Activated CD4-positive, alpha-beta T cell treated with anti-CD3 and anti-CD28 coated beads, Interleukin-2, Interleukin-6, amounts not matched to agents 100 ng/mL and 50 ng/mL, durations not matched to agents 16 hours and 8 hours (primary cell): Measurements from ENCODE around the gene WAC.
"Not testable (repeated sequence)": the region's sequence is repeated elsewhere in the genome, so short reads cannot be mapped to it uniquely, and the experiment has no call there.

ENCODE experiments used
- DNase-seq: peaks from one replicate; pipeline ENCODE4 v3.0.0-alpha.2; 2020

Gene WAC

GRCh38 chr10:28532337-28533185 lies at the start of gene WAC:
WAC (plus strand) TSS chr10:28533118; CDS start chr10:28533580, 462 bp downstream.
- peak; percentile 97 for DNase-seq

- DNase-seq, result no peak
Measured at GRCh38 chr10:28489206-28489605, 43.7 kb upstream of the WAC start.

- not testable (repeated sequence) for DNase-seq
Measured at GRCh38 chr10:28490256-28490865, 42.6 kb upstream of the WAC start.

- no peak for DNase-seq
Measured at GRCh38 chr10:28492116-28492920, 40.6 kb upstream of the WAC start.

- DNase-seq, result no peak
Measured at GRCh38 chr10:28494420-28494819, 38.5 kb upstream of the WAC start.

GRCh38 chr10:28495084-28495483 lies 37.8 kb upstream of the WAC start:
- no peak for DNase-seq

- DNase-seq, result no peak
Measured at GRCh38 chr10:28496017-28496416, 36.9 kb upstream of the WAC start.

GRCh38 chr10:28496481-28496961 lies 36.4 kb upstream of the WAC start:
- no peak for DNase-seq

GRCh38 chr10:28497313-28498126 lies 35.4 kb upstream of the WAC start:
- no peak for DNase-seq

GRCh38 chr10:28500203-28500602 lies 32.7 kb upstream of the WAC start:
- DNase-seq, result not testable (repeated sequence)

GRCh38 chr10:28503114-28503513 lies 29.8 kb upstream of the WAC start:
- DNase-seq, result no peak

- no peak for DNase-seq
Measured at GRCh38 chr10:28505359-28505959, 27.5 kb upstream of the WAC start.

GRCh38 chr10:28508304-28508925 lies 24.5 kb upstream of the WAC start:
- DNase-seq, result no peak

- no peak for DNase-seq
Measured at GRCh38 chr10:28509286-28509685, 23.6 kb upstream of the WAC start.

- no peak for DNase-seq
Measured at GRCh38 chr10:28514648-28515047, 18.3 kb upstream of the WAC start.

- DNase-seq, result no peak
Measured at GRCh38 chr10:28520346-28520745, 12.6 kb upstream of the WAC start.

GRCh38 chr10:28520828-28521227 lies 12.1 kb upstream of the WAC start:
- DNase-seq, result not testable (repeated sequence)

GRCh38 chr10:28521961-28522360 lies 11.0 kb upstream of the WAC start:
- not testable (repeated sequence) for DNase-seq

GRCh38 chr10:28523725-28524252 lies 9.1 kb upstream of the WAC start:
- DNase-seq, result no peak

- DNase-seq, result no peak
Measured at GRCh38 chr10:28530751-28531150, 2.2 kb upstream of the WAC start.

- no peak for DNase-seq
Measured at GRCh38 chr10:28533186-28533564, 257 bp downstream of the WAC start.
